ENCODE measurements around the gene CHCHD6.

GRCh38 chr3:126849768-126850167, 145.7 kb downstream of the CHCHD6 start:
- no peak for TF ChIP-seq EZH2 (IDR thresholded peaks at IDR 0.05)
- TF ChIP-seq POLR2AphosphoS5 (IDR thresholded peaks at IDR 0.05; ENCODE audit: borderline replicate concordance, low read depth, low read length), result no peak
- TF ChIP-seq FOXP2 (optimal IDR thresholded peaks at IDR 0.05; ENCODE audit: control extremely low read depth, extremely low read length, insufficient read depth), result no peak

Measured in SK-N-MC (cell line).